ENCODE data around the gene SEMA3B.

GRCh38 chr3:50275141-50275995 lies 6.4 kb downstream of the SEMA3B start:
- TF ChIP-seq CTCF (conservative IDR thresholded peaks at IDR 0.05; ENCODE audit: low read depth, low read length) = no peak
- TF ChIP-seq CHD1 (IDR thresholded peaks at IDR 0.05; ENCODE audit: low read depth, low read length) = no peak
- TF ChIP-seq USF2 (IDR thresholded peaks at IDR 0.05; ENCODE audit: low read depth, low read length) = no peak
- TF ChIP-seq ELK1 (IDR thresholded peaks at IDR 0.05; ENCODE audit: borderline replicate concordance, low read depth, low read length) = no peak
- no peak for TF ChIP-seq FOS (IDR thresholded peaks at IDR 0.05; ENCODE audit: low read depth, low read length)
- TF ChIP-seq SMC3 (IDR thresholded peaks at IDR 0.05; ENCODE audit: low read depth, low read length) = no peak
- TF ChIP-seq POLR2A (IDR thresholded peaks at IDR 0.05; ENCODE audit: low read depth, low read length) = no peak
- no peak for TF ChIP-seq RFX5 (IDR thresholded peaks at IDR 0.05; ENCODE audit: low read depth, low read length)
- no peak for TF ChIP-seq MXI1 (IDR thresholded peaks at IDR 0.05; ENCODE audit: borderline replicate concordance, low read depth, low read length)
